HEK293 (cell line): Measurements from ENCODE around the gene ZNF512.

Experiments used
- CTCF ChIP-seq: fragments of 450-650 bp; formaldehyde crosslinking; IDR thresholded peaks from 2 replicates; pipeline ENCODE4 v1.5.1; 2016; ENCODE audit warnings: missing biosample characterization, missing genetic modification characterization
- MEIS1 ChIP-seq: sonication (generic); formaldehyde crosslinking; IDR thresholded peaks from 2 replicates; pipeline ENCODE4 v1.8.1; 2022; ENCODE audit warnings: missing genetic modification reagents, mild to moderate bottlenecking, borderline replicate concordance
- TRIM28 ChIP-seq: IDR thresholded peaks from 2 replicates; pipeline ENCODE4 v1.6.1; 2011; ENCODE audit warnings: low read length, control low read depth, borderline replicate concordance
- ZBTB49 ChIP-seq: fragments of 450-650 bp; formaldehyde crosslinking; IDR thresholded peaks from 2 replicates; pipeline ENCODE4 v1.5.1; 2016; ENCODE audit warnings: missing biosample characterization, missing genetic modification characterization, low read depth
- ZSCAN23 ChIP-seq: fragments of 450-650 bp; formaldehyde crosslinking; IDR thresholded peaks from 2 replicates; pipeline ENCODE4 v1.5.1; 2016; ENCODE audit warnings: missing biosample characterization, missing genetic modification characterization
- TF ChIP-seq, protein P1 (sequence below): fragments of 450-650 bp; formaldehyde crosslinking; IDR thresholded peaks from 2 replicates; pipeline ENCODE4 v1.5.0; 2017; ENCODE audit warnings: missing biosample characterization, missing genetic modification characterization, borderline replicate concordance

GRCh38 chr2:27636766-27637165 lies 53.9 kb downstream of the ZNF512 start:
- no peak for TF ChIP-seq MEIS1 (CRISPR knock-in tag)
- no peak for TF ChIP-seq ZBTB49 (tag by site-specific recombination)
- TF ChIP-seq, protein P1, sequence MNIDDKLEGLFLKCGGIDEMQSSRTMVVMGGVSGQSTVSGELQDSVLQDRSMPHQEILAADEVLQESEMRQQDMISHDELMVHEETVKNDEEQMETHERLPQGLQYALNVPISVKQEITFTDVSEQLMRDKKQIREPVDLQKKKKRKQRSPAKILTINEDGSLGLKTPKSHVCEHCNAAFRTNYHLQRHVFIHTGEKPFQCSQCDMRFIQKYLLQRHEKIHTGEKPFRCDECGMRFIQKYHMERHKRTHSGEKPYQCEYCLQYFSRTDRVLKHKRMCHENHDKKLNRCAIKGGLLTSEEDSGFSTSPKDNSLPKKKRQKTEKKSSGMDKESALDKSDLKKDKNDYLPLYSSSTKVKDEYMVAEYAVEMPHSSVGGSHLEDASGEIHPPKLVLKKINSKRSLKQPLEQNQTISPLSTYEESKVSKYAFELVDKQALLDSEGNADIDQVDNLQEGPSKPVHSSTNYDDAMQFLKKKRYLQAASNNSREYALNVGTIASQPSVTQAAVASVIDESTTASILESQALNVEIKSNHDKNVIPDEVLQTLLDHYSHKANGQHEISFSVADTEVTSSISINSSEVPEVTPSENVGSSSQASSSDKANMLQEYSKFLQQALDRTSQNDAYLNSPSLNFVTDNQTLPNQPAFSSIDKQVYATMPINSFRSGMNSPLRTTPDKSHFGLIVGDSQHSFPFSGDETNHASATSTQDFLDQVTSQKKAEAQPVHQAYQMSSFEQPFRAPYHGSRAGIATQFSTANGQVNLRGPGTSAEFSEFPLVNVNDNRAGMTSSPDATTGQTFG = no peak
- no peak for TF ChIP-seq TRIM28
- TF ChIP-seq CTCF (tag by site-specific recombination) = no peak
- no peak for TF ChIP-seq ZSCAN23 (tag by site-specific recombination)
